Endothelial cell of umbilical vein (primary cell): ENCODE results near the gene CMIP. TPM values are rescaled to one million over a fixed set of nuclear protein-coding genes. Genes with fewer than 3 reads are reported as not detected.

Source experiments
- BruUV-seq: library from RNA; stranded (reverse); fragments of 400-500 nt; replicated peaks from 2 replicates; lab custom pipeline; 2021; lab: Mats Ljungman, UMichigan
- CTCF ChIA-PET: fragments of 300-600, 350-600 bp; sonication (Branson Sonifier 250); formaldehyde crosslinking; loops from one replicate; lab custom pipeline; 2021; ENCODE audit warnings: antibody characterized with exemption, inconsistent platforms; lab: Charles Lee
- POLR2A ChIA-PET: fragments of 300-600, 350-600 bp; sonication (Branson Sonifier 250); formaldehyde crosslinking; loops from one replicate; lab custom pipeline; 2021; ENCODE audit warnings: antibody characterized with exemption, inconsistent platforms; lab: Charles Lee
- DNase-seq: peaks from one replicate; pipeline ENCODE4 v3.0.0-alpha.2; 2011; ENCODE audit warnings: low read depth, low spot score
- FAIRE-seq: peaks from 2 replicates; lab custom pipeline; 2011; peaks lifted over from hg19 to GRCh38; lab: Jason Lieb, UNC
- H2AFZ ChIP-seq: 2 replicates; pipeline ENCODE4 v1.6.0; 2012; ENCODE audit warnings: low read depth, low read length, control low read depth, inconsistent platforms
- H3K27ac ChIP-seq: 2 replicates; pipeline ENCODE4 v1.5.1; 2011; ENCODE audit warnings: low read depth, mild to moderate bottlenecking, control low read depth, low read length, moderate library complexity; ENCODE audit not compliant: insufficient read depth
- H3K27me3 ChIP-seq, 2 experiments: 2 replicates each; pipeline versions ENCODE4 v1.6.0 to v1.6.1; 2011; ENCODE audit warnings: low read length in 2 of 2, mixed read lengths in 1 of 2; ENCODE audit not compliant: control insufficient read depth in 2 of 2, insufficient read depth in 2 of 2
- H3K36me3 ChIP-seq, 2 experiments: 2 replicates in 1 of 2; 3 replicates in 1 of 2; pipeline ENCODE4 v1.5.1; 2011; ENCODE audit warnings: low read length in 2 of 2, mild to moderate bottlenecking in 1 of 2, moderate library complexity in 1 of 2; ENCODE audit not compliant: control insufficient read depth in 2 of 2, insufficient read depth in 2 of 2; ENCODE audit errors: extremely low read depth in 1 of 2
- H3K4me1 ChIP-seq: 3 replicates; pipeline ENCODE4 v1.5.1; 2011; ENCODE audit warnings: mild to moderate bottlenecking, low read length; ENCODE audit not compliant: control insufficient read depth, insufficient read depth; ENCODE audit errors: extremely low read depth
- H3K4me2 ChIP-seq: 2 replicates; pipeline ENCODE4 v1.6.1; 2011; ENCODE audit warnings: low read length, control low read depth, mixed read lengths; ENCODE audit not compliant: insufficient read depth
- H3K4me3 ChIP-seq, 3 experiments: fragments of 200-600 bp in 1 of 3; sonication (generic), shearing (Covaris generic) in 1 of 3; replicated peaks in 1 of 3; 2 replicates each; pipeline ENCODE4 v1.5.1; 2011 to 2016; ENCODE audit warnings: control low read depth in 3 of 3, low read length in 3 of 3, mild to moderate bottlenecking in 2 of 3, inconsistent platforms in 1 of 3, low read depth in 1 of 3, moderate library complexity in 1 of 3; ENCODE audit not compliant: insufficient read depth in 1 of 3
- H3K79me2 ChIP-seq: 2 replicates; pipeline ENCODE4 v1.6.0; 2012; ENCODE audit warnings: low read length, inconsistent platforms; ENCODE audit not compliant: control insufficient read depth, insufficient read depth
- H3K9ac ChIP-seq: replicated peaks from 2 replicates; pipeline ENCODE3; 2011; ENCODE audit warnings: low read length, control low read depth; ENCODE audit not compliant: insufficient read depth; ENCODE audit errors: extremely low read depth
- H3K9me1 ChIP-seq: replicated peaks from 3 replicates; pipeline ENCODE4 v1.6.0; 2011; ENCODE audit warnings: mild to moderate bottlenecking, low read length; ENCODE audit not compliant: control insufficient read depth, insufficient read depth; ENCODE audit errors: extremely low read depth
- H3K9me3 ChIP-seq: replicated peaks from 2 replicates; pipeline ENCODE4 v1.5.1; 2012; ENCODE audit warnings: low read length, inconsistent platforms; ENCODE audit not compliant: control insufficient read depth, insufficient read depth
- H4K20me1 ChIP-seq: replicated peaks from 2 replicates; pipeline ENCODE3; 2011; ENCODE audit warnings: mild to moderate bottlenecking, low read length; ENCODE audit not compliant: control insufficient read depth, insufficient read depth; ENCODE audit errors: extremely low read depth
- CTCF ChIP-seq, 2 donors: IDR thresholded peaks; 1 replicate in 1 of 2; 2 replicates in 1 of 2; pipeline ENCODE4 v1.5.1; 2011; ENCODE audit warnings: low read length in 2 of 2, mild to moderate bottlenecking in 2 of 2, moderate library complexity in 2 of 2, control low read depth in 1 of 2, inconsistent platforms in 1 of 2, low read depth in 1 of 2; ENCODE audit not compliant: insufficient read depth in 1 of 2; ENCODE audit errors: extremely low read depth in 1 of 2
- EZH2 ChIP-seq: IDR thresholded peaks from 2 replicates; pipeline ENCODE4 v1.6.1; 2012; ENCODE audit warnings: borderline replicate concordance, low read depth, mild to moderate bottlenecking, moderate library complexity, low read length, inconsistent platforms; ENCODE audit not compliant: severe bottlenecking
- GATA2 ChIP-seq: IDR thresholded peaks from 2 replicates; pipeline ENCODE4 v1.7.0; 2011; ENCODE audit warnings: low read depth, mild to moderate bottlenecking, moderate library complexity, mixed read lengths, low read length; ENCODE audit not compliant: insufficient read length, insufficient read depth
- JUN ChIP-seq: IDR thresholded peaks from 2 replicates; pipeline ENCODE4 v1.6.1; 2011; ENCODE audit warnings: borderline replicate concordance, low read depth; ENCODE audit not compliant: insufficient read length, insufficient read depth
- MYC ChIP-seq: IDR thresholded peaks from one replicate; pipeline ENCODE4 v1.6.1; 2011; ENCODE audit warnings: mild to moderate bottlenecking, low read depth, low read length
- POLR2AphosphoS5 ChIP-seq: IDR thresholded peaks from 2 replicates; pipeline ENCODE4 v1.6.1; 2012; ENCODE audit warnings: low read depth, mild to moderate bottlenecking, control low read depth, low read length, moderate library complexity; ENCODE audit not compliant: insufficient read depth
- dilution Hi-C: fragments of 300-500 bp; cut with MboI; formaldehyde crosslinking; loops from one replicate; pipeline ENCODE4 v1.15.0; 2019; ENCODE audit warnings: low sequenced_read_pairs; ENCODE audit not compliant: extremely low pct_ligation_motif_present
- intact Hi-C: fragments of 100-400 bp; cut with micrococcal nuclease; formaldehyde crosslinking; loops from one replicate; pipeline ENCODE4 v1.10.0; 2022
- polyA plus RNA-seq, 4 experiments: library from polyadenylated mRNA; depleted of rRNA in 3 of 4; stranded (reverse) in 3 of 4; unstranded in 1 of 4; fragments of >200 nt; gene quantifications; 2 replicates each; pipeline versions ENCODE4 v1.2.1 to v1.2.3, GENCODE V29; 2011 to 2012; ENCODE audit warnings: missing spikeins in 1 of 4
- total RNA-seq: library from RNA; stranded (reverse); gene quantifications from 2 replicates; pipeline ENCODE4 v1.2.3, GENCODE V29; 2021

Gene CMIP
- total and polyA plus RNA-seq, 2 donors (not counting 3 experiments of a cell fraction or from before 2014, with no cell fraction given) = 29.0 to 101 TPM

- H3K79me2 ChIP-seq = peaks cover 20% of the 10 kb centered on the region
- no peaks in the 10 kb centered on the region for H3K4me1 ChIP-seq
- intact Hi-C loops = no loop called here
- H3K27me3 ChIP-seq = no peaks in the 10 kb centered on the region
- no peak overlapping the region for H3K4me2 ChIP-seq
- ChIA-PET CTCF (interaction anchor here (0.7 to 0.8 kb wide), 2 partner anchors 9 to 85 kb away, joined by 3 read pairs; no protein-coding TSS in a partner anchor), POLR2A (no interaction called here)
- no peak overlapping the region for H3K27ac ChIP-seq
- dilution Hi-C loops = no loop called here
- H3K4me3 ChIP-seq = no peak overlapping the region
- DNase-seq (no peak), FAIRE-seq (no peak)
- H4K20me1 ChIP-seq = no peaks in the 10 kb centered on the region
- H3K9ac ChIP-seq = no peak overlapping the region
- no peaks in the 10 kb centered on the region for H3K9me1 ChIP-seq
- no peaks in the 10 kb centered on the region for H3K36me3 ChIP-seq
- TF ChIP-seq MYC = no peak
- no peak for TF ChIP-seq CTCF (IDR thresholded peaks at IDR 0.05; ENCODE audit: extremely low read depth in 1 of 2, insufficient read depth in 1 of 2, low read depth in 1 of 2, low read length in 2 of 2)
- TF ChIP-seq POLR2AphosphoS5 = no peak
- TF ChIP-seq JUN = no peak
- no peak for TF ChIP-seq GATA2
- TF ChIP-seq EZH2 = no peak
- H2AFZ ChIP-seq = no peak overlapping the region
- no TSS peak for BruUV-seq
- H3K9me3 ChIP-seq = no peaks in the 10 kb centered on the region
These were observed 148.9 kb downstream of the CMIP start for GRCh38 chr16:81593481-81593880.
